Measurements from ENCODE around the gene CEP41. TPM values are rescaled to one million over a fixed set of nuclear protein-coding genes. Genes with fewer than 3 reads are reported as not detected.

CEP41 gene
- polyA plus RNA-seq, 2 donors, result 2.3 to 2.5 TPM

- no peak overlapping the region for H3K4me3 ChIP-seq (ENCODE audit: low read depth in 1 of 2, low read length in 2 of 2)
- H3K27me3 ChIP-seq (ENCODE audit: control insufficient read depth in 1 of 2, insufficient read depth in 2 of 2, low read length in 2 of 2), result no peaks in the 10 kb centered on the region
- no peaks in the 10 kb centered on the region for H3K9me3 ChIP-seq (ENCODE audit: control insufficient read depth in 2 of 2, insufficient read depth in 1 of 2, low read depth in 1 of 2, low read length in 1 of 2)
- peaks cover 0 to 4% of the 10 kb centered on the region in 2 donors for H3K4me1 ChIP-seq (ENCODE audit: control insufficient read depth in 2 of 2, insufficient read depth in 2 of 2, low read length in 1 of 2)
- WGBS, 2 donors, result 72 to 76% methylated on average over 4 of the region's 4 CpGs
- no peak overlapping the region for H3K27ac ChIP-seq (ENCODE audit: low read depth in 2 of 2, low read length in 1 of 2)
- no peaks in the 10 kb centered on the region for H3K36me3 ChIP-seq (ENCODE audit: control insufficient read depth in 2 of 2, insufficient read depth in 2 of 2, low read length in 1 of 2)
Observed at GRCh38 chr7:130426564-130426963, 14.3 kb downstream of the CEP41 start.

- no peak overlapping the region for H3K27ac ChIP-seq (ENCODE audit: low read depth in 2 of 2, low read length in 1 of 2)
- WGBS, 2 donors, result 72 to 76% methylated on average over 4 of the region's 4 CpGs
- H3K4me1 ChIP-seq (ENCODE audit: control insufficient read depth in 2 of 2, insufficient read depth in 2 of 2, low read length in 1 of 2), result no peaks in the 10 kb centered on the region
- no peaks in the 10 kb centered on the region for H3K27me3 ChIP-seq (ENCODE audit: control insufficient read depth in 1 of 2, insufficient read depth in 2 of 2, low read length in 2 of 2)
- no peaks in the 10 kb centered on the region for H3K36me3 ChIP-seq (ENCODE audit: control insufficient read depth in 2 of 2, insufficient read depth in 2 of 2, low read length in 1 of 2)
- H3K9me3 ChIP-seq (ENCODE audit: control insufficient read depth in 2 of 2, insufficient read depth in 1 of 2, low read depth in 1 of 2, low read length in 1 of 2), result no peaks in the 10 kb centered on the region
- H3K4me3 ChIP-seq (ENCODE audit: low read depth in 1 of 2, low read length in 2 of 2), result no peak overlapping the region
Observed at GRCh38 chr7:130425796-130426195, 15.0 kb downstream of the CEP41 start.

GRCh38 chr7:130423501-130424037 lies 17.2 kb downstream of the CEP41 start:
- Histone ChIP-seq H3K4me3 (ENCODE audit: low read depth in 1 of 2, low read length in 2 of 2) (no peak overlapping the region), H3K27me3 (ENCODE audit: control insufficient read depth in 1 of 2, insufficient read depth in 2 of 2, low read length in 2 of 2) (no peaks in the 10 kb centered on the region), H3K36me3 (ENCODE audit: control insufficient read depth in 2 of 2, insufficient read depth in 2 of 2, low read length in 1 of 2) (no peaks in the 10 kb centered on the region), H3K4me1 (ENCODE audit: control insufficient read depth in 2 of 2, insufficient read depth in 2 of 2, low read length in 1 of 2) (no peaks in the 10 kb centered on the region), H3K9me3 (ENCODE audit: control insufficient read depth in 2 of 2, insufficient read depth in 1 of 2, low read depth in 1 of 2, low read length in 1 of 2) (no peaks in the 10 kb centered on the region), H3K27ac (ENCODE audit: low read depth in 2 of 2, low read length in 1 of 2) (no peak overlapping the region)
- 94% methylated on average over 3 of the region's 3 CpGs for WGBS, 2 donors

GRCh38 chr7:130421684-130422083 lies 19.1 kb downstream of the CEP41 start:
- Histone ChIP-seq H3K27me3 (ENCODE audit: control insufficient read depth in 1 of 2, insufficient read depth in 2 of 2, low read length in 2 of 2) (no peaks in the 10 kb centered on the region), H3K36me3 (ENCODE audit: control insufficient read depth in 2 of 2, insufficient read depth in 2 of 2, low read length in 1 of 2) (no peaks in the 10 kb centered on the region), H3K27ac (ENCODE audit: low read depth in 2 of 2, low read length in 1 of 2) (no peak overlapping the region), H3K9me3 (ENCODE audit: control insufficient read depth in 2 of 2, insufficient read depth in 1 of 2, low read depth in 1 of 2, low read length in 1 of 2) (no peaks in the 10 kb centered on the region), H3K4me3 (ENCODE audit: low read depth in 1 of 2, low read length in 2 of 2) (no peak overlapping the region), H3K4me1 (ENCODE audit: control insufficient read depth in 2 of 2, insufficient read depth in 2 of 2, low read length in 1 of 2) (no peaks in the 10 kb centered on the region)
- 38 to 47% methylated on average over 2 of the region's 2 CpGs for WGBS, 2 donors

DNA sequence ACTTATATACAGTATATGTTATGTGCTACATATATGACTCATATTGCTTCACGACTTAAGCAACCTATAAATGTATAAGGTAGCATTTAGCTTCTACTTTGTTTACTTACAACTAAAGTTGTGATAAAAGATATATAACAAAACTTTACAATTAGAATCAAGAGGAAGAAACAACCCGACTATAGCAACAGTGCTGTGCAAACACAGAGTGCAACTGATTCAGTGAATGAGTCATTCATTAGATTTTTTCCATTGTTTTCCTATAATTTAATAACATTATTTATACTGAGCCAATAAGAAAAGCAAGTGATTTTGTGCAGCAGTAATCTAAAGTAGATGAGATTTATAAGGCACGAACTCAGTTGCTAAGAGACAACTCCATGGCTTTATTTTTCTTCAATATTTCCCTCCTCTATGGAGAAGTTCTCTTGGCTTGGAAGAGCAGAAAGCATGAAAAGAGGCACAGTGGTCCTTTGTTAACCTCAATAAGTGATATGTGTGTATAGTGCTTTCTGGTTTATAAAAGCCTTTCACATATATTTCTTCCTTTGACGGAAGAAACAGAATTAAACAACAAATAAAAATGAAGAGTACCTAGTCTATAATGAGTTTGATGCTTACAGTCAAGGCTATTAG lies 19.8 kb downstream of the CEP41 start:
- Histone ChIP-seq H3K27ac (ENCODE audit: low read depth in 2 of 2, low read length in 1 of 2) (no peak overlapping the region), H3K4me3 (ENCODE audit: low read depth in 1 of 2, low read length in 2 of 2) (no peak overlapping the region), H3K4me1 (ENCODE audit: control insufficient read depth in 2 of 2, insufficient read depth in 2 of 2, low read length in 1 of 2) (no peaks in the 10 kb centered on the region), H3K27me3 (ENCODE audit: control insufficient read depth in 1 of 2, insufficient read depth in 2 of 2, low read length in 2 of 2) (no peaks in the 10 kb centered on the region), H3K36me3 (ENCODE audit: control insufficient read depth in 2 of 2, insufficient read depth in 2 of 2, low read length in 1 of 2) (no peaks in the 10 kb centered on the region), H3K9me3 (ENCODE audit: control insufficient read depth in 2 of 2, insufficient read depth in 1 of 2, low read depth in 1 of 2, low read length in 1 of 2) (no peaks in the 10 kb centered on the region)
- 67 to 68% methylated on average over 4 of the region's 4 CpGs for WGBS, 2 donors

GRCh38 chr7:130419658-130420057 lies 21.2 kb downstream of the CEP41 start:
- Histone ChIP-seq H3K4me3 (ENCODE audit: low read depth in 1 of 2, low read length in 2 of 2) (no peak overlapping the region), H3K27ac (ENCODE audit: low read depth in 2 of 2, low read length in 1 of 2) (no peak overlapping the region), H3K27me3 (ENCODE audit: control insufficient read depth in 1 of 2, insufficient read depth in 2 of 2, low read length in 2 of 2) (no peaks in the 10 kb centered on the region), H3K36me3 (ENCODE audit: control insufficient read depth in 2 of 2, insufficient read depth in 2 of 2, low read length in 1 of 2) (no peaks in the 10 kb centered on the region), H3K9me3 (ENCODE audit: control insufficient read depth in 2 of 2, insufficient read depth in 1 of 2, low read depth in 1 of 2, low read length in 1 of 2) (no peaks in the 10 kb centered on the region), H3K4me1 (ENCODE audit: control insufficient read depth in 2 of 2, insufficient read depth in 2 of 2, low read length in 1 of 2) (no peaks in the 10 kb centered on the region)
- 68 to 76% methylated on average over 5 of the region's 5 CpGs for WGBS, 2 donors

DNA sequence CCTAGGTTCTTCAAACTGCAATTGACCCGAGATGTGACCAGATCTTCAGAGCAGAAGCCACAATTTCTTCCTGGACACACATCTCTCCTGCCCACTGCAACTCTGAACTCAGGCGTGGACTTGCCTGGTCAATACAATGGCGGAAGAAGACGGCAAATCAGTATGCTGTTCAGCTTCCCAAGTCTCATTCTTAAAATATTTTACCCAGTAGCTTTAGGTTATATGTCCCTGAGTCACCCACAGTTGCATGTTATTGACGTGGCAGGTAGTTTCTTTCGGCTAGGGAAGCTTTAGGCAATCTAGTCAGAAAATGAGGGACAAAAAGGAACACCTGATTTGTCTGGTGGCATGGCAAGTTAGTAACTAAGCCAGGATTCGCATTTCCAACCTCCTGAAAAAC lies 22.5 kb downstream of the CEP41 start:
- 91 to 92% methylated on average over 7 of the region's 7 CpGs for WGBS, 2 donors
- no peaks in the 10 kb centered on the region for H3K27me3 ChIP-seq (ENCODE audit: control insufficient read depth in 1 of 2, insufficient read depth in 2 of 2, low read length in 2 of 2)
- H3K4me3 ChIP-seq (ENCODE audit: low read depth in 1 of 2, low read length in 2 of 2), result no peak overlapping the region
- H3K27ac ChIP-seq (ENCODE audit: low read depth in 2 of 2, low read length in 1 of 2), result no peak overlapping the region
- no peaks in the 10 kb centered on the region for H3K9me3 ChIP-seq (ENCODE audit: control insufficient read depth in 2 of 2, insufficient read depth in 1 of 2, low read depth in 1 of 2, low read length in 1 of 2)
- no peaks in the 10 kb centered on the region for H3K36me3 ChIP-seq (ENCODE audit: control insufficient read depth in 2 of 2, insufficient read depth in 2 of 2, low read length in 1 of 2)
- H3K4me1 ChIP-seq (ENCODE audit: control insufficient read depth in 2 of 2, insufficient read depth in 2 of 2, low read length in 1 of 2), result no peaks in the 10 kb centered on the region

GRCh38 chr7:130417213-130417612 lies 23.6 kb downstream of the CEP41 start:
- Histone ChIP-seq H3K27me3 (ENCODE audit: control insufficient read depth in 1 of 2, insufficient read depth in 2 of 2, low read length in 2 of 2) (no peaks in the 10 kb centered on the region), H3K4me3 (ENCODE audit: low read depth in 1 of 2, low read length in 2 of 2) (no peak overlapping the region), H3K4me1 (ENCODE audit: control insufficient read depth in 2 of 2, insufficient read depth in 2 of 2, low read length in 1 of 2) (no peaks in the 10 kb centered on the region), H3K9me3 (ENCODE audit: control insufficient read depth in 2 of 2, insufficient read depth in 1 of 2, low read depth in 1 of 2, low read length in 1 of 2) (no peaks in the 10 kb centered on the region), H3K27ac (ENCODE audit: low read depth in 2 of 2, low read length in 1 of 2) (no peak overlapping the region), H3K36me3 (ENCODE audit: control insufficient read depth in 2 of 2, insufficient read depth in 2 of 2, low read length in 1 of 2) (no peaks in the 10 kb centered on the region)
- WGBS, 2 donors, result 79% methylated on average over 5 of the region's 5 CpGs

GRCh38 chr7:130415006-130415405 lies 25.8 kb downstream of the CEP41 start:
- no peaks in the 10 kb centered on the region for H3K36me3 ChIP-seq (ENCODE audit: control insufficient read depth in 2 of 2, insufficient read depth in 2 of 2, low read length in 1 of 2)
- no peaks in the 10 kb centered on the region for H3K9me3 ChIP-seq (ENCODE audit: control insufficient read depth in 2 of 2, insufficient read depth in 1 of 2, low read depth in 1 of 2, low read length in 1 of 2)
- H3K27me3 ChIP-seq (ENCODE audit: control insufficient read depth in 1 of 2, insufficient read depth in 2 of 2, low read length in 2 of 2), result no peaks in the 10 kb centered on the region
- no peaks in the 10 kb centered on the region for H3K4me1 ChIP-seq (ENCODE audit: control insufficient read depth in 2 of 2, insufficient read depth in 2 of 2, low read length in 1 of 2)
- H3K4me3 ChIP-seq (ENCODE audit: low read depth in 1 of 2, low read length in 2 of 2), result no peak overlapping the region
- no peak overlapping the region for H3K27ac ChIP-seq (ENCODE audit: low read depth in 2 of 2, low read length in 1 of 2)

GRCh38 chr7:130413201-130413600 lies 27.6 kb downstream of the CEP41 start:
- no peak overlapping the region for H3K4me3 ChIP-seq (ENCODE audit: low read depth in 1 of 2, low read length in 2 of 2)
- H3K4me1 ChIP-seq (ENCODE audit: control insufficient read depth in 2 of 2, insufficient read depth in 2 of 2, low read length in 1 of 2), result no peaks in the 10 kb centered on the region
- H3K27me3 ChIP-seq (ENCODE audit: control insufficient read depth in 1 of 2, insufficient read depth in 2 of 2, low read length in 2 of 2), result no peaks in the 10 kb centered on the region

More at GRCh38 chr7:130413201-130413600, 27.6 kb downstream of the CEP41 start:
- 98 to 100% methylated on average over 4 of the region's 4 CpGs for WGBS, 2 donors
- no peak overlapping the region for H3K27ac ChIP-seq (ENCODE audit: low read depth in 2 of 2, low read length in 1 of 2)
- H3K36me3 ChIP-seq (ENCODE audit: control insufficient read depth in 2 of 2, insufficient read depth in 2 of 2, low read length in 1 of 2), result no peaks in the 10 kb centered on the region
- H3K9me3 ChIP-seq (ENCODE audit: control insufficient read depth in 2 of 2, insufficient read depth in 1 of 2, low read depth in 1 of 2, low read length in 1 of 2), result no peaks in the 10 kb centered on the region

All from esophagus (tissue), 2 donors.